ENCODE measurements around the gene IFT20. TPM values are rescaled to one million over a fixed set of nuclear protein-coding genes. Genes with fewer than 3 reads are reported as not detected.

The IFT20 gene
- total and polyA plus RNA-seq, 2 of the 13 experiments (the other 11 are each of a cell fraction or from before 2014, with no cell fraction given), result 28.0 to 37.8 TPM

GRCh38 chr17:28370035-28370743 is 34.9 kb upstream of the IFT20 start, which contains the start of gene VTN (continued):
- peak; percentile 66; the same call in 1 of the 2 replicates for TF ChIP-seq ZBTB33 (CRISPR knock-in tag; IDR thresholded peaks at IDR 0.05)
- TF ChIP-seq ZNF609 (CRISPR knock-in tag; IDR thresholded peaks at IDR 0.05; ENCODE audit: borderline replicate concordance), result peak; percentile 97
- TF ChIP-seq KLF9 (CRISPR knock-in tag; IDR thresholded peaks at IDR 0.05; ENCODE audit: low read depth), result 0 out of 2 replicates have a peak, but pooled peaks have one; percentile 83
- TF ChIP-seq ZNF230 (CRISPR knock-in tag; IDR thresholded peaks at IDR 0.05), result peak; percentile 67; the same call in 1 of the 2 replicates
- TF ChIP-seq THRA (CRISPR knock-in tag; IDR thresholded peaks at IDR 0.05; ENCODE audit: borderline replicate concordance), result peak; percentile 81
- TF ChIP-seq, protein P1, sequence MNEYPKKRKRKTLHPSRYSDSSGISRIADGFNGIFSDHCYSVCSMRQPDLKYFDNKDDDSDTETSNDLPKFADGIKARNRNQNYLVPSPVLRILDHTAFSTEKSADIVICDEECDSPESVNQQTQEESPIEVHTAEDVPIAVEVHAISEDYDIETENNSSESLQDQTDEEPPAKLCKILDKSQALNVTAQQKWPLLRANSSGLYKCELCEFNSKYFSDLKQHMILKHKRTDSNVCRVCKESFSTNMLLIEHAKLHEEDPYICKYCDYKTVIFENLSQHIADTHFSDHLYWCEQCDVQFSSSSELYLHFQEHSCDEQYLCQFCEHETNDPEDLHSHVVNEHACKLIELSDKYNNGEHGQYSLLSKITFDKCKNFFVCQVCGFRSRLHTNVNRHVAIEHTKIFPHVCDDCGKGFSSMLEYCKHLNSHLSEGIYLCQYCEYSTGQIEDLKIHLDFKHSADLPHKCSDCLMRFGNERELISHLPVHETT (CRISPR knock-in tag; conservative IDR thresholded peaks at IDR 0.05), result no peak; the same call in 1 of the 2 replicates
- TF ChIP-seq, protein P2, sequence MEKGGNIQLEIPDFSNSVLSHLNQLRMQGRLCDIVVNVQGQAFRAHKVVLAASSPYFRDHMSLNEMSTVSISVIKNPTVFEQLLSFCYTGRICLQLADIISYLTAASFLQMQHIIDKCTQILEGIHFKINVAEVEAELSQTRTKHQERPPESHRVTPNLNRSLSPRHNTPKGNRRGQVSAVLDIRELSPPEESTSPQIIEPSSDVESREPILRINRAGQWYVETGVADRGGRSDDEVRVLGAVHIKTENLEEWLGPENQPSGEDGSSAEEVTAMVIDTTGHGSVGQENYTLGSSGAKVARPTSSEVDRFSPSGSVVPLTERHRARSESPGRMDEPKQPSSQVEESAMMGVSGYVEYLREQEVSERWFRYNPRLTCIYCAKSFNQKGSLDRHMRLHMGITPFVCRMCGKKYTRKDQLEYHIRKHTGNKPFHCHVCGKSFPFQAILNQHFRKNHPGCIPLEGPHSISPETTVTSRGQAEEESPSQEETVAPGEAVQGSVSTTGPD (CRISPR knock-in tag; IDR thresholded peaks at IDR 0.05), result peak; percentile 32; the same call in 1 of the 2 replicates
- peak; percentile 37; the same call in 1 of the 2 replicates for TF ChIP-seq SIX1 (CRISPR knock-in tag; IDR thresholded peaks at IDR 0.05; ENCODE audit: borderline replicate concordance)
- TF ChIP-seq FOXO4 (CRISPR knock-in tag; conservative IDR thresholded peaks at IDR 0.05), result no peak
- peak; percentile 92 for TF ChIP-seq BCL6 (CRISPR knock-in tag; IDR thresholded peaks at IDR 0.05)
- no peak for TF ChIP-seq ZNF660 (CRISPR knock-in tag; IDR thresholded peaks at IDR 0.05; ENCODE audit: borderline replicate concordance, low read depth)
- TF ChIP-seq KAT8 (CRISPR knock-in tag; IDR thresholded peaks at IDR 0.05), result peak; percentile 74
- TF ChIP-seq EHMT2 (IDR thresholded peaks at IDR 0.05; ENCODE audit: borderline replicate concordance, low read depth, low read length), result peak; percentile 31; the same call in 1 of the 2 replicates
- peak; percentile 91 for TF ChIP-seq CEBPG (CRISPR knock-in tag; IDR thresholded peaks at IDR 0.05)

Data from HepG2 (cell line).